Fibroblast of mammary gland (primary cell): ENCODE data around the gene GALNS.

ENCODE experiments used
- DNase-seq: peaks from one replicate; pipeline ENCODE4 v3.0.0-alpha.2; 2010; ENCODE audit warnings: low read depth
- H3K4me3 ChIP-seq: 2 replicates; pipeline ENCODE4 v1.5.1; 2011; ENCODE audit warnings: low read depth, mild to moderate bottlenecking, low read length, moderate library complexity; ENCODE audit not compliant: control insufficient read depth
- CTCF ChIP-seq: conservative IDR thresholded peaks from 2 replicates; pipeline ENCODE4 v1.5.1; 2011; ENCODE audit warnings: low read depth, low read length, inconsistent platforms; ENCODE audit not compliant: control insufficient read depth, insufficient read depth

Gene GALNS

GRCh38 chr16:88883117-88883895, 26.6 kb upstream of the GALNS start:
- DNase-seq = no peak
- no peak for TF ChIP-seq CTCF
- no peak overlapping the region for H3K4me3 ChIP-seq

- TF ChIP-seq CTCF = no peak
- no peak overlapping the region for H3K4me3 ChIP-seq
- no peak for DNase-seq
Measured at GRCh38 chr16:88882358-88883030, 25.7 kb upstream of the GALNS start.

GRCh38 chr16:88881675-88882357, 25.1 kb upstream of the GALNS start:
- TF ChIP-seq CTCF = no peak
- no peak overlapping the region for H3K4me3 ChIP-seq
- no peak for DNase-seq

- H3K4me3 ChIP-seq = no peak overlapping the region
- TF ChIP-seq CTCF = no peak
- DNase-seq = no peak
Measured at GRCh38 chr16:88881007-88881615, 24.4 kb upstream of the GALNS start.

GRCh38 chr16:88880226-88881006, 23.7 kb upstream of the GALNS start:
- no peak for TF ChIP-seq CTCF
- no peak overlapping the region for H3K4me3 ChIP-seq
- no peak for DNase-seq

- no peak for DNase-seq
- no peak overlapping the region for H3K4me3 ChIP-seq
- no peak for TF ChIP-seq CTCF
Measured at GRCh38 chr16:88879788-88880055, 23.0 kb upstream of the GALNS start.
